Activated T-cell treated with anti-CD3 and anti-CD28 coated beads for 48 hours (primary cell): ENCODE measurements around the gene RAB19.

Experiments used
- DNase-seq: peaks from one replicate; pipeline ENCODE4 v3.0.0-alpha.2; 2020; ENCODE audit warnings: low read depth

The RAB19 gene, protein sequence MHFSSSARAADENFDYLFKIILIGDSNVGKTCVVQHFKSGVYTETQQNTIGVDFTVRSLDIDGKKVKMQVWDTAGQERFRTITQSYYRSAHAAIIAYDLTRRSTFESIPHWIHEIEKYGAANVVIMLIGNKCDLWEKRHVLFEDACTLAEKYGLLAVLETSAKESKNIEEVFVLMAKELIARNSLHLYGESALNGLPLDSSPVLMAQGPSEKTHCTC

DNA sequence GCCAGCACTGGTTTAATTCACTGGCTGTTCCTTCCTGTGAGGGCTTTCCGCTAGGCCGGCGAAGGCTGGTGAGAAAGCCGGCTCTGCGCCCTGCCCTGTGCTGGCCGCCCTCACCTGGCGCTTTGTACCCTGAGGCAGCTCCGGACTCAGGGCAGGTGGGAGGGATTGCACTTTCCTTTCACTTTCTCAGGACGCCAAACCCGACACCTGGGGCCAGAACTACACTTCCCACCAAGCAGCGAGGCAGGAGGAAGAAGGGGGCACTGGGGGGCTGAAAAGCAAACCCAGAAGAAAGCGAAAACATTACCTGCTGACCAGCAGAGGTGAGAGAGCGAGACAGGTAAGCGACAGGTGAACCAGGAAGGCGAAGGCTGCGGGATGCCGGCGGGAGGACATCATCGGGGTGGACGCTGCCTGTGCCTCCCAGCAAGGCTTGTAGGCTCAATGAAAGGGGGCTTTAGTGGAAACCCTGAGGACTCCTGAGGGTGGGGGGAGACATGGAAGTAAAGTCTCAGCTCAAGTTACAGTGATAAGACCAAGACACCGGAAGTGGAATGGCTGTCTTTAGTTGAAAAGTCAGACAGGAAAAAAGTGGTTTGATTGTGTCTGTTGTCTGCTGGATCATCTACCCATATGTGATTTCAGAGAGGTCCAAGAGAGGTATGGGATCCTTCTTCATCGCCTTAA, at the start of gene RAB19:
TSS of gene RAB19 (plus strand) at position 181 of the 687 bp plus-strand sequence. CDS start 3,589 bp downstream, outside the sequence.
- peak; percentile 15 for DNase-seq

DNA sequence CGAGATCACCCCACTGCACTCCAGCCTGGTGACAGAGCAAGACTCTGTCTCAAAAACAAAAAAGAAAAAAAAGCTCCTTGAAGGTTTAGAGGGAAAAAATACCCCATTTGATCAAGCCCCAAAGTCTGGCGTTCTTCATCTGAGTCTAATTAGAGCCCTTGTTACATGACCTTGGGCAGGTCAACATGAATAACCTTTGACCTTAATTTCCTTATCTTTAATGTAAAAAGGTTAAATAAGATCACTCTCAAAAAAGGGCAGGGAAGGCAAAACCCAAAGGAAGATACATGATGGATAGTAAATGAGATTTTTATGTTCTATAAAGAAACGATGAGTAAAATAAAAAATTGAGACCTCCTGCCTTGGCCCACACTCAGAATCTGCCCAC, 45.8 kb upstream of the RAB19 start:
- DNase-seq, result no peak

DNA sequence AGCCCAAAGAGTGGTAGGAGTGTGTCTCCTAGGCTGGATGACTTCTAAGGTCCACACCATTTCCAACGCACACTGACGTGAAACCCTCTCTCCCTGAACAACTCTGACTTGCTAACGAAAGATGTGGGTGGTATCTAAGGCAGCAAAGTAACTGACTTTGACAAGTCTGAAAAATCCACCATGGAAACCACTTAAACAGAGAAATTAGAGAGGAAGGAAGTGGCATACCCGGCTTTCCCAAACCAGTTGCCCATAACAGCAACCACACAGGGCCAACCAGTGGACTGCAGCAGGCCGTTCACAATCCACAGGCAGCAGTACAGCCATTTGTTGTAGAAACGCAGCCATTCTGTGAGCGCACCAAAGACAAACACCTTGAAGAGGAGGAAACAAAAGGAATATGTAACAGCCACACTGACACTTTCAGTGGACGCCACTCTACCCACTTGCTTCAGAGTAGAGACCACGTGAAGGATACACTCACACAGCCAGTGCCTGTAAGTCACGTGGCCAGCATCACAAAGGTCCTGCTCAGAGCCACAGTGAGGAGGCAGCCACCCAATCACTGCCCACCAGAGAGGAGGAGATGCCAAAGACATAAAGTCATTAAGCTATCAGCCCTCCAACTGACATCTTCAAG, 45.3 kb upstream of the RAB19 start:
- peak; percentile 10 for DNase-seq

DNA sequence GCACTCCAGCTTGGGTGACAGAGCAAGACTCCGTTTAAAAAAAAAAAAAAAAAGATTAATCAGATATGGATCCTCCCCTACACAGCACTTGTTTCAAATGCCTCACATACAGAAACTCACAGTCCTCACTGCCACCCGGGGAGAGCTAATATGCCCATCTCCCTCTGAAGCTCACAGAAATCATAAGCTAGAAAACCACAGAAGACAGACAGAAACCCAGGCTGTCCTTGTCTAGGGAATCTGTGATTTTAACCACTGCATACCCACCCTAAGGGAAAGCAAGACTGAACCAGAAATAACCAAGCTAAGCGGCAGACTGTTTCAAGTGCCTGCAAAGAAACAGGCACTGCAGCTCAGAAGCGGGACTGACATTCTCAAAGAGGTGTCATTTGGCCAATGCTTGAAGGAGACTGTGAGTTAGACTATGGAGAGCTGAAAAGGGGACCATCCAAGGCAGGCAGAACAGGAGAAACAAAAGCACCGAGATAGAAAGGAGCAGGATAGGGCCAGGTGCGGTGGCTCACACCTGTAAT, 43.1 kb upstream of the RAB19 start:
- DNase-seq, result no peak

DNA sequence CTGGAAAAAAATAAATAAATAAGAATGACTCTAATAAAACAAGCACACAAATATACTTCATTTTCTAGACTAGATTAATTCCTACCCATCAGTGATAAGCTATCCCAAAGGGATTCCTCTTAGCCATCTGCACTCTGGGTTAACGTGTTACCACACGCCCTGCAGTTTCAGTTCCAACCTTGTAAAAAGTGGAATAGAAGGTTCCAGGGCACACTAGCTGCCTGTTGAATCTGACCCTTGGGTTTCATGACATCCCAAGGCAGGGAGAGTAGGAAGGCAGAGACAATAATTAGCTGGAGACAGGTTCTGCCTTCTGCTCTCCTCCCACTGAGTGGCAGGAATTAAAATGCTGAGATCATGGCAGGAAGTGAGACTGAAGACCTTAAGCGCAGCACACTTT, 39.0 kb upstream of the RAB19 start:
- no peak for DNase-seq

DNA sequence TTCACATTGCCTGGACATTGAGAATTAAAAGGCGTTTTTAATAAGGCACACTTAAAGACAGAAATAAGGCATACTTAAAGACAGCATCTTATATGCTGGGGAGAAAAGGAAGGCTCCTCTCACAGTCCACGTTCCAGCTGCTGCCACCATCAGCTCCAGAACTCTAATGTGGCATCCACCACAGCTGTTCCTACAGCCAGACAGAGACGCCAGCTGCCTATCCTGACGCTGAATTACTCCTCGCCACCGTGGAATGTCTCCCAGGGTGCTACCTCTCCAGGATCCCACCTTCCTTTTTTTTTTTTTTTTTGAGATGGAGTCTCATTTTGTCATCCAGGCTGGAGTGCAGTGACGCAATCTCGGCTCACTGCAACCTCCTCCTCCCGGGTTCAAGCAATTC, 36.3 kb upstream of the RAB19 start:
- no peak for DNase-seq

DNA sequence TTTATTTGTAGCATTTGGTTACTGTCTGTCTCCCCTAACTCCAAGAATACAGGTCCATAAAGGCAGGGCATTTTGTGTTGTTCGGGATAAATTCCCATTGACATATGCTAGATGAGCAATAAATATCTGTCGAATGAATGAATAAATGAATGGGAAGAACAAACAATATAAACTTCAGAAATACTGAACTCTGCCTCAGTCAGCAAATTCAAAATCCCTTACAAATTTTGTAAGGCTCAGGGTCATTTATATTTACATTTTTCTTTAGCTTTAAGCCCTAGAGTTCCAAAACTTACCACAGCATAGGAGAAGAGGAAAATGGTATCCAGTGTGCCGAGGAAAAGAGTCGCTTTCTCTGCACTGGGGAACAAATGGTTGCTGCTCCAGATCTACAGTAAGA, 34.6 kb upstream of the RAB19 start:
- no peak for DNase-seq

DNA sequence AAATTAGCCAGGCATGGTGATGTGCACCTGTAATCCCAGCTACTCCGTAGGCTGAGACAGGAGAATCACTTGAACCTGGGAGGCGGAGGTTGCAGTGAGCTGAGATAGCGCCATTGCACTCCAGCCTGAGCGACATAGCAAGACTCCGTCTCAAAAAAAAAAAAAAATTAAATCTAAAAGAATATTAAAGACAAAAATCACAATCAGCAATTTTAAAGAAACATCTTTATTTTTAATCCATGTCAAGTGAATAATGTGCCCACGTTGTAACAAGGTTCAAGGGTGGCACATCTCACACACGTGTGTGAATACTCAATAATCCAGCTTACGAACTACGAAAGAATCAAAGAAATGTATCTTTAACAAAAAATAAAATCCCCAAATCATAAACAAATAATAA, 28.5 kb upstream of the RAB19 start:
- no peak for DNase-seq

DNA sequence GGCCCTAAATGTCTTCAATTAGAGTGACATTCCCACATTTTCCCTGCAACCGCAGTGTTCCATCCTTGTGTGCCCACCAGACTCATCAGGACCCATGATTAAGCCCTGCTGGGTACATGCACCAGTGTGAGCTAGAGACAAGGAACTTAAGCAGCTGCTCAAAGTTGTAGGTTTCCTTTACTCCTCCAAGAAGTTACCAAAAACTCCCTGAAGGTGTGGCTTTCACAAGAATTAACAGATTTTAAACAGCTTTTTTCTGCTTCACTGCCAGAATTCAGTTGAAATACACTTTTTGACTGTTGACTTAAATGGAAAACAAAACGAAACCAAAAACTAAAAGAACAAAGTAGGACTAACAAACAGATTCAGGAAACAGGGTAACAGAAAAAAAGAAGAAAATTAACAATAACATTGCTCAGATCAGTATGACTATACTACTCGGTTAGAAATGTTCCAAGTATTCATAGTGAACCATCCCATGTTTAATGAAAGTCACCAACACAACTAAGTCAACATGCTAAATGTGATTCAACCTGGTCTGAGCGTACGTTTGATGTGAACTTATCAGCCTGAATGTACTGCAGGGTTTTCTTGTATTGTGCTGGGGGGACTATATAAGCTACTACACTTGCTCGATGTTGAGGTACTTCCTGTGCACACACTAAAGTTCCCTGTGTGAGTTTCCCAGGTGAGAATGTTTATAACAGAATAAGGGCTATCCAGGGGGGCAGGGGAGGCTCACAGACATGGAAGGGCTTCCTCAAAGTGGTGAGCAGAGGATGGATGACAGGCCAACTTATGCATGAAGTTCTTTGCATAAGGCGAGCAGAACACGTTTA, 27.7 kb upstream of the RAB19 start:
- no peak for DNase-seq

DNA sequence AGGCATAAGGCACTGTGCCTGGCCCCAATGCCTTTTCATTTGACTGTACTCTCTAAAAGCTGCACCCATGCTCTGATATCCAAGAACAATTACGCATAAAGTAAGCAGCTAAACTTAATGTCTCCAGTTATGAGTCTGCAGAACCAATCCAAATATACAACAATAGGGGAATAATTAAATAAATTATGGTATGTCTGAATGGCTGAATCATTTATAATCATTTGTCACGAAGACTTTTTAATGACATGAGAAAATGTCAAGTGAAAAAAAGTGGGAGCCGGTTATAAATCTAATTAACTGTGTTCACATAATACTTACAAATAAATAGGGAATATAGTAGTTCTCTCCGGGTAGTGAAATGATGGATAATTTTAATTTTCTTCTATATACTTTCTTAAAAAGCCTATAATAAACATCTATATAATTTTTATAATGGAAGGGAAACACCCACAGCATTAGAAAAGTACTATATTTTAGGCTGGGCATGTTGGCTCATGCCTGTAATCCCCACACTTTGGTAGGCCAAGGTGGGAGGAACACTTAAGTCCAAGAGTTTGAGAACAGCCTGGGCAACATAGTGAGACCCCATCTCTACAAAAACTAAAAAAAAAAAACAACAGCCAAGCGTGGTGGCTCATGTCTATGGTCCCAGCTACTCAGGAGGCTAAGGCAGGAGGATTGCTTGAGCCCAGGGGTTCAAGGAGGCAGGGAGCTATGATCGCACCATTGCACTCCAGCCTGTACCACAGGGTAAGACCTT, 19.7 kb upstream of the RAB19 start:
- DNase-seq, result no peak

DNA sequence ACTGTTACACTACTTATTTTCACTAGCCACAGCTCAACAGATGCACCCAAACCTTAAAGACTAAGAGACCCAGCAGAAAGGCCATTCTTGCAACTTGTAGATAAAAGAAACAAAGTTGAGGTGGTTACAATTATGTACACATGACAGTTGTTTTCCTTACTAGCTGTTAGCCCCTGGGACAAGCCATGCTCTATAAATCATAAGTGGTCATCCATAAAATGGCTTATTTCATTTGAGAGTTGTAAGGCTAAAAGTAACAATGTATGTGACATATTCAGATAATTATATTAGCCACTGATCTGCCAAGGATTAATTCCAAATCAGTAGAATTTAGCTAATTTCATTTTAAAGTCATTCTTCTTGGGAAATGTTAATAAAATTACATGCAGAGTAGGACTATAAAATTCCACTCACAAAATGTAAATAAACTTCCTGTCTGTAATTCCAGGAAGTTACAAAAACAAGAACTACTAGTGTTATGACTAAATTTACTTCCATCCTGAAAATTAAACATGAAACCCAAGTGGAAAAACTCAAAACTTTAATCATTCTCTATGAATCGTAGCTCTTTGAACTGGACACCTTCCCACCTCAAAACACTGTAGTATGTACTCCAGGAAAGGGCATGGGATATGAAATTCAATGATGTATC, 18.8 kb upstream of the RAB19 start:
- DNase-seq, result no peak

DNA sequence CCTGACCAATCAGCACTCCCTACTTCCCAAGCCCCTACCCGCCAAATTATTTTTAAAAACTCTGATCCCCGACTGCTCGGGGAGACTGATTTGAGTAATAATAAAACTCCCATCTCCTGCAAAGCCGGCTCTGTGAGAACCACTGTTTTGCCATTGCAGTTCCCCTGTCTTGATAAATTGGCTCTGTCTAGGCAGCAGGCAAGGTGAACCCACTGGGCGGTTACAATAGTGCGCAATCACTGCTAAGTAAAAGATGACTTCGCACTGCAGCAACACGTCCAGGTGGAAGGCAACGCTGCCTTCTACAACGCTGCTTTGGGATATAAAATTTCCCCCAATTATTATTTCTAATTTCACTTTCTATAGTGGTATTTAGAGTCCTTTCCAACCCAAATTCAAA, 14.4 kb upstream of the RAB19 start:
- DNase-seq, result no peak

DNA sequence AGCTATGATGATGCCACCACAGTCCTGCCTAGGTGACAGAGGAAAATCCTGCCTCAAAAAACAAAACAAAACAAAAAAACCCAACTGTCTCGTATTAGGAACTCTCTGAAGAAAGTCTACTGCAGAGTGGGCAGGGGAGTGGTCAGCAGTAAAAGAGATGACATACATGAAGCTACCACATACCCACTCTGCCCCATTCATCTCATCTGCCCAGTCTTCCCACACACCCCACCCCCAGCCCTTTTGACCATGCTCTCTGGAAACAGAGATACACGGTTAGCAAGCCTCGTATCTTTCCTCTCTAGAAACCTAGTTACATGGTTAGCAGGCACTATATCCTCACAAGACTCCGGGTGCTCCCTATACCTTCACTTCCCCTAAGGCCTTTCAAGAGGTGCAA, 13.8 kb upstream of the RAB19 start:
- DNase-seq, result no peak

DNA sequence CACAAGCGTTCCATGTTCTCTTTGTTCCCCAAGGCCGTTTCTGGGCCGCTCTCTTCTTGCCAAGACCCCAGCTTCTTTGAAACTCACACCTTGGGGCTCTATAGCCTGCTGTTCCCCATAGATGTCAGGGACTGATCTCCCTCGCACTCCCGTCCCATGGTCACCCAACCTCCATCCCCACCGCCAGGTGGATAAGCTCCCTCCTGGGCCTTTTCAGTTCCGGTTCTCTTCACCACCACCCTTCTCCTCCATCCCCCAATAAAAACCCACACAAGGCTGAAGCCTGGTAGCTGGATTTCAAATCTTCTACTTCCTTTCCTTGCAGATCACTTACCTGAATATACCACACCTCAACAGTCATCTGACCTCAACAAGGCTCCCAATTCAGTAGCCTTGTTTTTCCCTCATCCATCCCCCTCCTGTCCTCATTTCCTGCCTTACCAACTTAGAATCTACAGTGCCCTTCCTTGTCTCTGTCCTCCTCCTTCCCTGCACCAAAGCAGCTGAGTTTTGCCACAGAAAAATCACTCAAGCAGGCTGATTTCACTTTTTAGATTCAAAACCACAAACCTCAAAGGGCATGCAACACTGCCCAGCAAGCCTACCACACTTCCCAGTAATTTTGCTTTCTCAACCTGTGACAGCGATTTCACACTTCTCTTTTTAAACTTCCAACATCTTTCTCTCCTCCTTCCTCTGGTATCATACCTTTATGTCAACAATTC, 13.2 kb upstream of the RAB19 start:
- DNase-seq, result no peak

DNA sequence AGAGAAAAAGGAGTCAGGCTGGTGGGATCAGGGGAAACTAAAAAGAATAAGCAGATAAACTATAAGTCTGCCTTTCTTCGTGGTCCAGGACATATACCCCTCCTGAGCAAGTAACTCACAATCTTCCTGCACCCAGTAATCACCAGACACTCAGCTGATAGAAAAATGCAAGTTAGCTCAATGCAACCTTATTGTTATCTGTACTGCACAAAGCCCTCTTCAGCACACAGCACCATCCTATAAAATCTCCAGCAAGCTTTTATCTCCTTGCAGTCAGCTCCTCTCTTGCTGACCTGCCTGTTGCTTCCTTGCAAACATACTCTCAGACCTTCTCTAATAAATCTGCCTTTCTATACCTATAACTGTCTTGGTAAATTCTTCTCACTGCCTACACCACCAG, 12.2 kb upstream of the RAB19 start:
- DNase-seq, result no peak

DNA sequence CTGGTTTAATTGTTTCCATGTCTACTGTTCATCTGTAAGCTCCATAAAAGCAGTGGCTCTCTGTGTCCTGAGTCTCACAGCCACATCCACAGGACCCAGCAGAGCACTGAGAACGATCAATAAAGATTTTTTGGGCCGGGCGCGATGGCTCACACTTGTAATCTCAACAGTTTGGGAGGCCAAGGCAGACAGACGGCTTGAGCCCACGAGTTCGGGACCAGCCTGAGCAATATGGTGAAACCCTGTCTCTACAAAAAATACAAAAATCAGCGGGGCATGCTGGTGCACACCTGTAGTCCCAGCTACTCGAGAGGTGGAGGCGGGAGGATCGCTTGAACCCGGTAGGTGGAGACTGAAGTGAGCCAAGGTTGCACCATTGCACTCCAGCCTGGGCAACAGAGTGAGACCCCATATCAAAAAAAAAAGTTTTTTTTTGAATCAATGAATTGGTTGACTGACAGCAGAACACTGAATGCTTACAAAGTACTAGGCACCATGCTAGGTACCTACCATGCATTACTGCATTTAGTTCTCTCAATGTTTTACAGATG, 10.0 kb upstream of the RAB19 start:
- no peak for DNase-seq

DNA sequence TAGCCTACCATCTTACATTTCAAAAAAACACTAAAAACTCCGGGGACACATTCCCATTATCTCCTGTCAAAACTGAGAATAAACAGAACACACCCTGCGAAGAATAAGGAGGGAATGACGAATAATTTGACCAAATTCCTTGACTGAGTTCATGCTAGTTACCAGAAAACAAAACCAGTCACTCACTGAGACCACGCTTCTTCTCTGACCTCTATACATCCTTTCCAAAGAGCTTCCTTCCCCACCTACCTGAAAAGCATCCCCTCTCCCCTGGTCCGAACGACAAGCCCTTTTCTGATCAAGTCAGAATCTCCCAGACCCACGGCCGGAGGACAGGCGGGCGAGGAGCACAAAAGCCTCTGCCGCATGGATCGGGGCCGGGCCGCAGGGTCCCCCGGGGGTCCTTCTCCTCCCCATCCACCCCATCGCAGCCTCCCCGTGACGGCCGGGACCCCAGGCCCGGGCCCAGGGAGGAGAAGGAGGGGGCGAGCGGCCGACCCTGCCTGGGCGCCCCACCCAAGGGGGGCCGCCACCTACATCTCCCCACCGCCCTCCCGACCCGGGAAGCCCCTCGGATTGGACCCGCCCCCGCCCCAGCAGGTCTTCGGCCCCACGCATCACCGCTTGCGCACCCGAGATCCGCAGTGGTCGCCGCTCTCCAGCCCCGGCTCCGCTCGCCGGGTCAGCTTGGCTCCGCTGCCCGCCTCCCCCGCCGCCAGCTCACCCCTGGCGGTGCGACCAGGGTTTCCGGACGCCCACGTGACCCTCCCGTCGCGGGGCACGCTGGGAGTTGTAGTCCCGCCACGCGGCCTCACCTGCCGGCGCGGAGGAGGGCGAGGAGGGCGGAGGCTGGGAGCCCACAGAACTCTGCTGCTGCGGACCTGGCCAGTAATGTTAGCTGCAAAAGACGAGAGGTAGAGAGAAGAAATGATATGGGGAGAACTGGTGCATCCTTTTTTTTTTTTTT, 5.8 kb upstream of the RAB19 start, which contains the start of gene SLC37A3:
TSS of gene SLC37A3 (minus strand) at position 747 of the 967 bp plus-strand sequence. CDS start 16,004 bp downstream, outside the sequence.
- peak; percentile 88 for DNase-seq

DNA sequence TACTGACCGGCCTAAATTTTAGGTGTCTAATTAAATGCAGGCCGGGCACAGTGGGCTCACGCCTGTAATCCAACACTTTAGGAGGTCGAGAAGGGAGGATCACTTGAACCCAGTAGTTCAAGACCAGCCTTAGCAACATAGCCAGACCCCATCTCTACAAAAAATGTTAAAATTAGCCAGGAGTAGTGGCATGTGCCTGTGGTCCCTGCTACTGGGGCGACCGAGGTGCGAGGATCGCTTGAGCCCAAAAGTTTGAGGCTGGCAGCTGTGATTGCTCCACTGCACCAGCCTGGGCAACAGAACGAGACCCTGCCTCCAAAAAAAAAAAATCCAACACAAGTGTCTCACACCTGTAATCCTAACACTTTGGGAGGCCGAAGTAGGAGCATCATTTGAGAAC, 5.0 kb upstream of the RAB19 start:
- no peak for DNase-seq

DNA sequence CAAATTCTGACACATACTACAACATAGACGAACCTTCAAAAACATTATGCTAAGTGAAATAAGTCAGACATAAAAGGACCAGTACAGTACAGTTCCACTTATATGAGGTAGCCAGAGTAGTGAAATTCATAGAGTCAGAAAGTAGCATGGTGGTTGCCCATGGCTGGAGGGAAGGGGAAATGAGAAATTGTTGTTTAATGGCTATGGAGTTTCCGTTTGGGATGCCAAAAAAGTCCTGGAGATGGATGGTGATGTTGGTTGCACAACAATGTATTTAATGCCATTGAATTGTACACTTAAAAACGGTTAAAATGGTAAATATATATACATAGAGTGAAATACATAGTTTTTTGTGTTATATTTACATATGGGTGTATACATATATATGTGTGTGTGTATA, 3.5 kb upstream of the RAB19 start:
- DNase-seq, result no peak
